HCT116 (cell line): Measurements from ENCODE around the gene COBLL1.

Experiments used
- CTCF ChIP-seq, 3 experiments: fragments of 200-600 bp in 1 of 3; sonication (generic) in 1 of 3; IDR thresholded peaks in 2 of 3; conservative IDR thresholded peaks in 1 of 3; 2 replicates each; pipeline ENCODE4 v1.5.1; 2012 to 2017; ENCODE audit warnings: low read depth in 2 of 3, low read length in 2 of 3, antibody characterized with exemption in 1 of 3, borderline replicate concordance in 1 of 3, control low read depth in 1 of 3, mild to moderate bottlenecking in 1 of 3, mixed read lengths in 1 of 3, mixed run types in 1 of 3, moderate library complexity in 1 of 3; ENCODE audit not compliant: insufficient read depth in 1 of 3
- EZH2 ChIP-seq: fragments of 200-600 bp; sonication (generic); IDR thresholded peaks from 2 replicates; pipeline ENCODE4 v1.6.1; 2017; ENCODE audit warnings: antibody characterized with exemption, mixed run types
- JUND ChIP-seq: IDR thresholded peaks from 2 replicates; pipeline ENCODE4 v1.6.1; 2012
- MAX ChIP-seq: IDR thresholded peaks from 2 replicates; pipeline ENCODE4 v1.6.1; 2012
- POLR2A ChIP-seq: IDR thresholded peaks from 2 replicates; pipeline ENCODE4 v1.7.0; 2011; ENCODE audit warnings: borderline replicate concordance; ENCODE audit not compliant: insufficient read depth, insufficient read length; ENCODE audit errors: extremely low read depth
- SIN3A ChIP-seq: IDR thresholded peaks from 2 replicates; pipeline ENCODE4 v1.6.1; 2012; ENCODE audit warnings: low read depth

GRCh38 chr2:164779383-164780057, 62.1 kb downstream of the COBLL1 start:
- TF ChIP-seq JUND (no peak), CTCF (IDR thresholded peaks at IDR 0.05 in 2 of 3, conservative IDR thresholded peaks at IDR 0.05 in 1 of 3; ENCODE audit: borderline replicate concordance in 1 of 3, insufficient read depth in 1 of 3, low read depth in 2 of 3, low read length in 2 of 3) (no peak), SIN3A (no peak), EZH2 (no peak), MAX (no peak), POLR2A (no peak)
